Tibial nerve (tissue), 4 donors: ENCODE data around the gene CCDC88A. TPM values are rescaled to one million over a fixed set of nuclear protein-coding genes. Genes with fewer than 3 reads are reported as not detected.

ENCODE experiments used
- DNase-seq, 2 donors: peaks; one replicate each; pipeline ENCODE4 v3.0.0-alpha.2; 2019; ENCODE audit warnings: low spot score in 2 of 2
- H3K27ac ChIP-seq, 4 donors: fragments of 200-600 bp; sonication (generic) in 3 of 4; one replicate each; pipeline ENCODE4 v1.5.1; 2017 to 2019; ENCODE audit warnings: mild to moderate bottlenecking in 1 of 4
- H3K27me3 ChIP-seq, 2 donors: fragments of 200-600 bp; sonication (generic) in 1 of 2; one replicate each; pipeline versions ENCODE4 v1.5.1 to v1.6.0; 2017 to 2019
- H3K36me3 ChIP-seq, 3 donors: fragments of 200-600 bp; sonication (generic); one replicate each; pipeline ENCODE4 v1.5.1; 2018 to 2019
- H3K4me1 ChIP-seq, 4 donors: fragments of 200-600 bp; sonication (generic) in 3 of 4; one replicate each; pipeline ENCODE4 v1.5.1; 2017 to 2019
- H3K4me3 ChIP-seq, 4 donors: fragments of 200-600 bp; sonication (generic) in 3 of 4; one replicate each; pipeline ENCODE4 v1.5.1; 2017 to 2019; ENCODE audit warnings: mild to moderate bottlenecking in 1 of 4, moderate library complexity in 1 of 4
- H3K9me3 ChIP-seq, 4 donors: fragments of 200-600 bp; sonication (generic) in 3 of 4; one replicate each; pipeline ENCODE4 v1.5.1; 2017 to 2019
- EP300 ChIP-seq, 2 donors: sonication (generic); formaldehyde crosslinking; IDR thresholded peaks; one replicate each; pipeline ENCODE4 v1.6.1; 2017; ENCODE audit warnings: antibody characterized with exemption in 2 of 2, mild to moderate bottlenecking in 1 of 2
- POLR2A ChIP-seq, 2 donors: fragments of 450-650 bp; IDR thresholded peaks; one replicate each; pipeline ENCODE4 v1.6.1; 2017; ENCODE audit warnings: antibody characterized with exemption in 2 of 2, mild to moderate bottlenecking in 2 of 2, moderate library complexity in 2 of 2
- WGBS, 2 donors: methylation state at CpG; one replicate each; pipeline ENCODE4 v1.1.5; 2018; 5-methylcytosine and 5-hydroxymethylcytosine counted together
- total RNA-seq, 4 donors: library from RNA; depleted of rRNA; stranded (reverse); fragments of >200 nt; gene quantifications; one replicate each; pipeline ENCODE4 v1.1.0, GENCODE V29; 2016
- TF ChIP-seq, protein P1 (sequence below), 5 experiments: fragments of 200-600 bp in 3 of 5; fragments of 450-650 bp in 2 of 5; sonication (generic) in 3 of 5; IDR thresholded peaks; one replicate each; pipeline ENCODE4 v1.5.1; 2016 to 2019; ENCODE audit warnings: antibody characterized with exemption in 5 of 5, mild to moderate bottlenecking in 3 of 5, moderate library complexity in 2 of 5

Gene CCDC88A
- total RNA-seq, 4 donors from 2014 or later: 41.0 to 64.7 (median 57.5) TPM

DNA sequence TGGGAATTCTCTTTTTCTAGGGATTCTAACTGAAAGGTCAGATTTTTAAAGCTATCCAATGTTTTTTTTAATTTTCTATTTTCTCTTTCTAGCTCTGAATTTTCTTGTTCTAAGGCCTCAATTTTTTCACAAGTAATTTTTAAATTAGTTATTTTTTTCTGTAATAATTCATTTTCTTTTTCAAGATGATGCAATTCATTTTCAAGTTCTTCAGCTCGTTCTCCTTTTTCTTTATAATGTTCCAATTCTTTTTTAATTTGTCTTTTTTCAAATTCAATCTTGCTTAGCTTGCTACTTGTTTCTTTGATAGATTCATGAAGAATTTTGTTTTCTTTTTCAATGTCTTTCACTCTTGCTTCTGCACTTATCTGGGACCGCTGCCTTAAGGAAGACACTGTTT, 84.9 kb downstream of the CCDC88A start:
- Histone ChIP-seq H3K36me3 (peaks cover 0 to 43% (median 0%) of the 10 kb centered on the region in 3 donors), H3K9me3 (no peaks in the 10 kb centered on the region), H3K27me3 (no peaks in the 10 kb centered on the region), H3K4me1 (no peaks in the 10 kb centered on the region), H3K4me3 (no peak overlapping the region), H3K27ac (no peak overlapping the region)
- no peak for DNase-seq
- TF ChIP-seq EP300 (IDR thresholded peaks at IDR 0.05) (no peak), POLR2A (IDR thresholded peaks at IDR 0.05) (no peak)
- 94 to 96% methylated on average over 2 of the region's 2 CpGs for WGBS, 2 donors

DNA sequence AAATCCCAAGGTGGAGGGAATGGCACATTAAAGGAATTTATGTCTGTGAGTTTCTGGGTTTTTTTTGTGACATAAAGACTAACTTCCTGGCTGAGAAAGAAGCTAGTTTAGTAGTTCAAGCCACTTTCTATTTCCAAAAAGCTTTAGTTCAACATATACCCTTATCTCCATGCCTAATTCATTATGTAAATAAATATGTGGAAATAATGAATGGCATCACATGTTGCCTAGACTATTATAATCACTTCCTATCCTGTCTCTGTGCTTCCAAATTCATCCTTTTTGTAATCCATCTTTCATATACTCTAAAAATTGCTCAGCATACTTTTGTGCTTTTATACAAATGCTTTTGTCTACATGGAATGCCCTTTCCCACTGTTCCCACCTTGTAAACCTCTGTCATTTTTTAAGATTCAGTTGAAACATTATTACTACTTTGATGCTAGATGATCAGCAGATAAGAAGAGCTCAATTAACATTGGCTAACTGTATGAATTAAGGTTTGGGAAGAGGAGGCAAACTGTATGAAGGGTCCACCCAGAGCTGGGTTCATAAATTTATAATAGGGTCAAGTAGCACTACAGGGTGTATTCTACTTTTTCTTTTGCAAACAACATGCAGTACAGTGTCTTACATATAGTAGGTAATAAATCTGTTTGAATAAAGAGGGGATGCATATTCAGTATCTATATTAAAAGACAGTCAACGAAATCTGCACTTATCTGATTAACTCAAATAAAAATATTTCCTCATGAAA, 88.9 kb downstream of the CCDC88A start:
- Histone ChIP-seq H3K27ac (no peak overlapping the region), H3K36me3 (peaks cover 0 to 70% (median 1%) of the 10 kb centered on the region in 3 donors), H3K4me1 (no peaks in the 10 kb centered on the region), H3K9me3 (peaks cover 0 to 9% (median 2%) of the 10 kb centered on the region in 4 donors), H3K4me3 (no peak overlapping the region), H3K27me3 (no peaks in the 10 kb centered on the region)
- 97 to 100% methylated on average over 1 of the region's 1 CpG for WGBS, 2 donors
- DNase-seq: no peak
- TF ChIP-seq, protein P1, sequence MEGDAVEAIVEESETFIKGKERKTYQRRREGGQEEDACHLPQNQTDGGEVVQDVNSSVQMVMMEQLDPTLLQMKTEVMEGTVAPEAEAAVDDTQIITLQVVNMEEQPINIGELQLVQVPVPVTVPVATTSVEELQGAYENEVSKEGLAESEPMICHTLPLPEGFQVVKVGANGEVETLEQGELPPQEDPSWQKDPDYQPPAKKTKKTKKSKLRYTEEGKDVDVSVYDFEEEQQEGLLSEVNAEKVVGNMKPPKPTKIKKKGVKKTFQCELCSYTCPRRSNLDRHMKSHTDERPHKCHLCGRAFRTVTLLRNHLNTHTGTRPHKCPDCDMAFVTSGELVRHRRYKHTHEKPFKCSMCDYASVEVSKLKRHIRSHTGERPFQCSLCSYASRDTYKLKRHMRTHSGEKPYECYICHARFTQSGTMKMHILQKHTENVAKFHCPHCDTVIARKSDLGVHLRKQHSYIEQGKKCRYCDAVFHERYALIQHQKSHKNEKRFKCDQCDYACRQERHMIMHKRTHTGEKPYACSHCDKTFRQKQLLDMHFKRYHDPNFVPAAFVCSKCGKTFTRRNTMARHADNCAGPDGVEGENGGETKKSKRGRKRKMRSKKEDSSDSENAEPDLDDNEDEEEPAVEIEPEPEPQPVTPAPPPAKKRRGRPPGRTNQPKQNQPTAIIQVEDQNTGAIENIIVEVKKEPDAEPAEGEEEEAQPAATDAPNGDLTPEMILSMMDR (IDR thresholded peaks at IDR 0.05): no peak
- TF ChIP-seq EP300 (IDR thresholded peaks at IDR 0.05) (no peak), POLR2A (IDR thresholded peaks at IDR 0.05) (no peak)

DNA sequence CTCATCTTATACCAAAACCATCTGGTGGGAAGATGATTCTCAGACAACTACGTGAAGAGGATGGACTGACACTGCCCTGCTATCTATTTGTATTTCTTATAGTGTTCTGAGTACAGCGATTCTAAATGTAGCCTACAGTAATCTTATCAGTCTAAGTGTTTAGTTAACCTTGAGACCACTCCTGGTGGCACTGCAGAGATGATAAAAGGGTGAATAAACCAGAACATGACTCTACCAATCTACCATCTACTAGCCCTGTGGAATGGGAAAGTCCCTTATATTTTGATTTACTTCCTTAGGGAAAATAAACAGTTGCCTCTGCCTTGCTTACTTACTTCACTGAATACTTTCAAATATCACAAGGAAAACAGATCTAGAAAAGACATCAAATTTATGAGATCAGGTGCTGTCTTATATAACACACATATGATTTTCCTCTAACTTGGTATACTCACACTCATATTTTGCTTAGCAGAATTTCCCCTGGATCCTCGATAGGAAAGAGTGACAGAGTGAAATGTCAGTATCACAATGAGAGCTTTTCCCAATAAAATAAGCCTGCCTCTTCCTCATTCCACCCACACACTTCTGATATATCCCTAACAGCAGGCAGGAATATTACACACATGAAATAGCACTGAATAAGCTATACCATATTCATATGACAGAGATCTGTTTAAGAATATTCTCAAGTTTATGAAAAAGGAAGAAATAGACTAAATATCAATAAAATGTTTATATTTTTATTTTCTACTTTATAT, 92.0 kb downstream of the CCDC88A start:
- peaks cover 0 to 14% (median 2%) of the 10 kb centered on the region in 4 donors for H3K9me3 ChIP-seq
- no peak overlapping the region for H3K27ac ChIP-seq
- no peak for DNase-seq
- no peaks in the 10 kb centered on the region for H3K27me3 ChIP-seq
- no peak for TF ChIP-seq EP300 (IDR thresholded peaks at IDR 0.05)
- TF ChIP-seq, protein P1 (IDR thresholded peaks at IDR 0.05): no peak
- no peak for TF ChIP-seq POLR2A (IDR thresholded peaks at IDR 0.05)
- WGBS, 2 donors: 87 to 97% methylated on average over 3 of the region's 3 CpGs
- H3K4me1 ChIP-seq: no peaks in the 10 kb centered on the region
- H3K4me3 ChIP-seq: no peak overlapping the region
- H3K36me3 ChIP-seq: peaks cover 0 to 68% (median 4%) of the 10 kb centered on the region in 3 donors

DNA sequence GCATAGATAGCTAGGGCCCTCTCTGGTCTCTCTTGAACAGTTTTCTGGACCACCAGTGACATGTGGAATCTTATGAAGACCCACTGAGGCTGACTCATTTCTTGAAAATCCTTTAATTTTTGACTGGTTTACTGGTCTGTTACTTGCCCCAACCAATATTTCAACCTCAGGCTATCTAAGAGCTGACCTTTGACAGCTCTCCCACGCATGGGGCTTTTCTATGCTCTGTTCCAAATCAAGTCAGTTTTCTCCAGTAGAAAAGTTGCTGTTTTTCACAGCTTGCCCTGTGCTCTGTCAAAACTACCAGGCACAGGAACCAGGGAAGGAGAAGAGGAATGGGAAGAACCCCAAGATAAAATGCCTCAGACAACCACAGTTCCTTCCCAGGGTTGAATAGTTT, 104.7 kb downstream of the CCDC88A start:
- Histone ChIP-seq H3K9me3 (no peaks in the 10 kb centered on the region), H3K27ac (no peak overlapping the region), H3K4me3 (no peak overlapping the region), H3K36me3 (peaks cover 0 to 57% (median 0%) of the 10 kb centered on the region in 3 donors), H3K4me1 (no peaks in the 10 kb centered on the region), H3K27me3 (no peaks in the 10 kb centered on the region)
- 69 to 71% methylated on average over 1 of the region's 1 CpG for whole genome bisulfite sequencing, 2 donors
- TF ChIP-seq, protein P1 (IDR thresholded peaks at IDR 0.05): no peak
- TF ChIP-seq EP300 (IDR thresholded peaks at IDR 0.05) (no peak), POLR2A (IDR thresholded peaks at IDR 0.05) (no peak)
- no peak for DNase-seq

DNA sequence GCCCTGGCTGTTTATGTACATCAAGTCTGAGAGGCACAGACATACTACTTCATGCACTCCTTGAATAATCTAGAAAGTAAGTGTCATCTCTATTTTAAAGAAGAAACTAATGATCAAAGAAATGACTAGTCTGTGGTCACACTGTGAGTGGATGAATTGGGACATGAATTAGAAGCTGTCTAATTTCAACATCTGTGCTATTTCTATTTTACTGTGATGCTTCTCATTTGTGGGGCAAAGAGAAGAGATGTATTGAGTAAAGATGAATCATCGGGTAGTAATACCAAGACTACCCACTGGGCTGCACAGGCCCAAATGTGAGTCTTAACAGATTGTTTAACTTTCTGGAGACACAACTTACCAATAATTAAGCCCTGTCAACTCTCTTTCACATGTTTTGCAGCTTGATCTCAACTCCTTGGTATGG, 108.2 kb downstream of the CCDC88A start:
- TF ChIP-seq POLR2A (IDR thresholded peaks at IDR 0.05) (no peak), EP300 (IDR thresholded peaks at IDR 0.05) (no peak)
- TF ChIP-seq, protein P1 (IDR thresholded peaks at IDR 0.05): no peak
- Histone ChIP-seq H3K4me1 (no peaks in the 10 kb centered on the region), H3K4me3 (no peak overlapping the region), H3K9me3 (no peaks in the 10 kb centered on the region), H3K27ac (no peak overlapping the region), H3K36me3 (peaks cover 0 to 67% (median 0%) of the 10 kb centered on the region in 3 donors), H3K27me3 (no peaks in the 10 kb centered on the region)
- DNase-seq: no peak
- 75 to 85% methylated on average over 1 of the region's 1 CpG for WGBS, 2 donors
